Common myeloid progenitor, CD34-positive (primary cell): ENCODE results near the gene CAPN9.

Experiments used
- CTCF ChIA-PET: fragments of 350-600 bp; sonication (Branson Sonifier 250); formaldehyde crosslinking; loops from one replicate; lab custom pipeline; 2021; ENCODE audit warnings: antibody characterized with exemption; lab: Charles Lee
- POLR2A ChIA-PET: fragments of 350-600 bp; sonication (Branson Sonifier 250); formaldehyde crosslinking; loops from one replicate; lab custom pipeline; 2021; ENCODE audit warnings: antibody characterized with exemption; lab: Charles Lee
- DNase-seq, 3 donors: peaks; one replicate each; pipeline versions ENCODE4 v3.0.0 to v3.0.0-alpha.2; 2013
- H3K27ac ChIP-seq, 2 experiments: 1 replicate in 1 of 2; 2 replicates in 1 of 2; pipeline ENCODE4 v1.7.0; 2013; ENCODE audit warnings: inconsistent platforms in 2 of 2, low read length in 2 of 2, mild to moderate bottlenecking in 2 of 2, low read depth in 1 of 2, moderate library complexity in 1 of 2; ENCODE audit not compliant: severe bottlenecking in 2 of 2, insufficient read depth in 1 of 2, poor library complexity in 1 of 2
- H3K27me3 ChIP-seq, 5 experiments: replicated peaks in 2 of 5; 1 replicate in 3 of 5; 2 replicates in 2 of 5; pipeline versions ENCODE4 v1.6.1 to v1.7.0; 2013; ENCODE audit warnings: low read length in 4 of 5, mild to moderate bottlenecking in 2 of 5, moderate library complexity in 2 of 5, inconsistent platforms in 1 of 5; ENCODE audit not compliant: insufficient read depth in 5 of 5, control insufficient read depth in 4 of 5
- H3K36me3 ChIP-seq, 4 experiments: 1 replicate in 2 of 4; 2 replicates in 2 of 4; pipeline versions ENCODE4 v1.6.1 to v1.7.0; 2013; ENCODE audit warnings: low read length in 3 of 4, control low read depth in 1 of 4, mild to moderate bottlenecking in 1 of 4; ENCODE audit not compliant: control insufficient read depth in 4 of 4, insufficient read depth in 4 of 4
- H3K4me1 ChIP-seq, 4 experiments: 1 replicate in 3 of 4; 2 replicates in 1 of 4; pipeline versions ENCODE4 v1.6.1 to v1.7.1; 2013; ENCODE audit warnings: low read length in 3 of 4, mild to moderate bottlenecking in 3 of 4, control low read depth in 1 of 4, inconsistent platforms in 1 of 4, moderate library complexity in 1 of 4; ENCODE audit not compliant: control insufficient read depth in 4 of 4, insufficient read depth in 4 of 4; ENCODE audit errors: control extremely low read depth in 1 of 4
- H3K4me3 ChIP-seq, 7 experiments: 1 replicate in 4 of 7; 2 replicates in 3 of 7; pipeline versions ENCODE4 v1.5.1 to v1.7.0; 2013; ENCODE audit warnings: mild to moderate bottlenecking in 7 of 7, low read length in 6 of 7, moderate library complexity in 6 of 7, inconsistent platforms in 2 of 7, low read depth in 2 of 7, control low read depth in 1 of 7; ENCODE audit not compliant: insufficient read depth in 4 of 7, control insufficient read depth in 1 of 7; ENCODE audit errors: extremely low read depth in 1 of 7
- H3K9me3 ChIP-seq, 5 experiments: 1 replicate in 4 of 5; 2 replicates in 1 of 5; pipeline versions ENCODE4 v1.6.1 to v1.7.1; 2013; ENCODE audit warnings: low read length in 4 of 5, mild to moderate bottlenecking in 2 of 5, inconsistent platforms in 1 of 5, low read depth in 1 of 5, moderate library complexity in 1 of 5; ENCODE audit not compliant: control insufficient read depth in 4 of 5, insufficient read depth in 2 of 5; ENCODE audit errors: control extremely low read depth in 1 of 5
- WGBS: methylation state at CpG from one replicate; pipeline ENCODE4 v1.1.5; 2013; ENCODE audit not compliant: insufficient coverage; 5-methylcytosine and 5-hydroxymethylcytosine counted together

CAPN9 gene

GRCh38 chr1:230807029-230807428 lies 59.8 kb downstream of the CAPN9 start:
- CTCF ChIA-PET = no interaction called here
- Histone ChIP-seq H3K27me3 (peaks cover 0 to 4% (median 2%) of the 10 kb centered on the region in 5 experiments), H3K9me3 (peaks cover 0 to 6% (median 0%) of the 10 kb centered on the region in 5 experiments), H3K27ac (no peak overlapping the region), H3K4me3 (no peak overlapping the region), H3K36me3 (no peaks in the 10 kb centered on the region), H3K4me1 (no peaks in the 10 kb centered on the region)
- 96% methylated on average over 5 of the region's 5 CpGs for WGBS
- DNase-seq = no peak
- POLR2A ChIA-PET = no interaction called here

DNA sequence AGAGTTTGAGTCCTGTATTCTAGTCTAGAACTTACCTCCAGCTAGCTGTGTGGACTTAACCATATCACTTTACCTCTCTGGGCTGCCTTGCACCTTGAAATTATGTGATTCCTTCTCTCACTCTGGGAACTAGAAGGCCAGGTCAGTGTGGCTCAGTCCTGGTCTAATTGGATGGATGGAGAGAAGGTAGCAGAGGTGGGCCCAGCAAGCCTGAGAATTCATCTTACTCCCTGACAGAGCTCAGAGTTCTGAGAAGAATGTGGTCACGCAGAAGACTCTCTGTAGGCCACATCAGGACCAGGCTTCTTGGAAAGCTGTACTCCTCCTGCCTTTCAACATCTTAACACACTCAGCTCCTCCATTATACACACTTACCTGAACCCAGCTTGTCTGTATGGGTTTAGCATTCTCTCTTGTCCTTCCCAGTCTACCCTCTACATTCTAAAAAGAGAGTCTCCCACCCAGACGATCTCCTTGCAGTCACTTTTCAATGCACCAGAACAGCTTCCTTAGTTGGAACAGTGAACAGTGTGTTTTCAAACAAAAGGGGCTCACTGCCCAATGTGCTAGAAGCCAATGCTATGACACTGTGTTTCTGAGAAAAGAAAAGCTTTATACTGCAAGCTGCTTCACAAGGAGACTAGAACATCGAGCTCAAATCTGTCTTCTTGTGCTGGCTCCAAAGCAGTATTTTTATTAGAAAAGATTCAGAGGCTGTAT lies 60.5 kb downstream of the CAPN9 start:
- peaks cover 0 to 8% (median 2%) of the 10 kb centered on the region in 5 experiments for H3K9me3 ChIP-seq
- peaks cover 0 to 3% (median 2%) of the 10 kb centered on the region in 5 experiments for H3K27me3 ChIP-seq
- DNase-seq = no peak
- ChIA-PET POLR2A (no interaction called here), CTCF (no interaction called here)
- H3K36me3 ChIP-seq = no peaks in the 10 kb centered on the region
- H3K4me3 ChIP-seq = no peak overlapping the region
- no peaks in the 10 kb centered on the region for H3K4me1 ChIP-seq
- 100% methylated on average over 2 of the region's 3 CpGs for WGBS
- no peak overlapping the region for H3K27ac ChIP-seq

DNA sequence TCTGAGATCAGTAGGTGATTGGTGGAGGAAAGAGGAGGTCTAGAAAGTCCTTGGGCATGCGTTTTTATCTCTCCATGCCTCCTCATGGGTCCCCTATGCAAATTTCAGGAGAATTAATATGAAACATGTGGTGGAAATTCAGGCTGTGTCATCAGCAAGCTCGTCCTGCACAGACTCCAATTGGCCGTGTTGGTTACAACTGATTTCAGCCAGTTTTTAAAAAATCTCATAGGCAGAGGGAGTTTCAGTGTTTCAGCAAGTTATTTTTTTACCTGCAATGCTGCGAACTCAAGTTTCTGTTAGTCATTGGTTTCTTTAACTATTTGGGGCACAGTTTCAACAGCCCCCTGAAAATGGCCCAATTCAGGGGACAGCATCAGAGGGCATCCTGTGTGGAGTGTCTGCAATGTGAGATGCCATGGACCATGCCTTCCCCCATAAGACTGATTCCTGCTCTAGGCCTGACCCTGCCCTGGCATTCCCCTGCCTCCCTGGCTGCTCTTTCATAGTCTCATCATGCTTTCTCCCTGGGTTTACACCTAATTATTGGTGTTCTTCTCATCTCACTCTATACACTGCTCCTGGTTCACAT lies 61.2 kb downstream of the CAPN9 start:
- no peaks in the 10 kb centered on the region for H3K4me1 ChIP-seq
- 89% methylated on average over 4 of the region's 4 CpGs for WGBS
- ChIA-PET CTCF (interaction anchor here (1.0 kb wide), 1 partner anchor 401 kb away, joined by 3 read pairs; no protein-coding TSS in a partner anchor), POLR2A (no interaction called here)
- peaks cover 0 to 13% (median 3%) of the 10 kb centered on the region in 5 experiments for H3K9me3 ChIP-seq
- peaks cover 0 to 2% (median 2%) of the 10 kb centered on the region in 5 experiments for H3K27me3 ChIP-seq
- H3K36me3 ChIP-seq = no peaks in the 10 kb centered on the region
- no peak for DNase-seq
- no peak overlapping the region for H3K27ac ChIP-seq
- no peak overlapping the region for H3K4me3 ChIP-seq

GRCh38 chr1:230809256-230809990 lies 62.2 kb downstream of the CAPN9 start:
- DNase-seq = no peak
- Histone ChIP-seq H3K27me3 (peaks cover 0 to 2% (median 2%) of the 10 kb centered on the region in 5 experiments), H3K36me3 (no peaks in the 10 kb centered on the region), H3K27ac (no peak overlapping the region), H3K9me3 (peaks cover 0 to 13% (median 4%) of the 10 kb centered on the region in 5 experiments), H3K4me1 (no peaks in the 10 kb centered on the region), H3K4me3 (no peak overlapping the region)
- CTCF ChIA-PET = interaction anchor here (1.0 kb wide), 1 partner anchor 400 kb away, joined by 3 read pairs; no protein-coding TSS in a partner anchor
- WGBS = 86% methylated on average over 8 of the region's 8 CpGs
- POLR2A ChIA-PET = no interaction called here

GRCh38 chr1:230812568-230812967 lies 65.4 kb downstream of the CAPN9 start:
- no CpG with 5 or more reads among the region's 2 CpGs for WGBS
- no peak for DNase-seq
- no peak overlapping the region for H3K4me3 ChIP-seq
- ChIA-PET POLR2A (no interaction called here), CTCF (no interaction called here)
- H3K27ac ChIP-seq = no peak overlapping the region
- no peaks in the 10 kb centered on the region for H3K36me3 ChIP-seq
- peaks cover 0 to 8% (median 3%) of the 10 kb centered on the region in 5 experiments for H3K9me3 ChIP-seq
- peaks cover 0 to 7% (median 2%) of the 10 kb centered on the region in 5 experiments for H3K27me3 ChIP-seq
- no peaks in the 10 kb centered on the region for H3K4me1 ChIP-seq

GRCh38 chr1:230814949-230815692 lies 67.9 kb downstream of the CAPN9 start:
- no CpG with 5 or more reads among the region's 3 CpGs for WGBS
- Histone ChIP-seq H3K27me3 (peaks cover 0 to 7% (median 0%) of the 10 kb centered on the region in 5 experiments), H3K36me3 (no peaks in the 10 kb centered on the region), H3K27ac (no peak overlapping the region), H3K4me1 (no peaks in the 10 kb centered on the region), H3K4me3 (no peak overlapping the region), H3K9me3 (peaks cover 0 to 8% (median 3%) of the 10 kb centered on the region in 5 experiments)
- ChIA-PET CTCF (no interaction called here), POLR2A (no interaction called here)
- DNase-seq = no peak
